IPS-11a (cell line): Measurements from ENCODE around the gene NUP205.

Experiments
- H3K4me3 ChIP-seq: one replicate; pipeline ENCODE4 v1.5.1; 2013; ENCODE audit warnings: low read depth, low read length, control low read depth

The NUP205 gene, protein sequence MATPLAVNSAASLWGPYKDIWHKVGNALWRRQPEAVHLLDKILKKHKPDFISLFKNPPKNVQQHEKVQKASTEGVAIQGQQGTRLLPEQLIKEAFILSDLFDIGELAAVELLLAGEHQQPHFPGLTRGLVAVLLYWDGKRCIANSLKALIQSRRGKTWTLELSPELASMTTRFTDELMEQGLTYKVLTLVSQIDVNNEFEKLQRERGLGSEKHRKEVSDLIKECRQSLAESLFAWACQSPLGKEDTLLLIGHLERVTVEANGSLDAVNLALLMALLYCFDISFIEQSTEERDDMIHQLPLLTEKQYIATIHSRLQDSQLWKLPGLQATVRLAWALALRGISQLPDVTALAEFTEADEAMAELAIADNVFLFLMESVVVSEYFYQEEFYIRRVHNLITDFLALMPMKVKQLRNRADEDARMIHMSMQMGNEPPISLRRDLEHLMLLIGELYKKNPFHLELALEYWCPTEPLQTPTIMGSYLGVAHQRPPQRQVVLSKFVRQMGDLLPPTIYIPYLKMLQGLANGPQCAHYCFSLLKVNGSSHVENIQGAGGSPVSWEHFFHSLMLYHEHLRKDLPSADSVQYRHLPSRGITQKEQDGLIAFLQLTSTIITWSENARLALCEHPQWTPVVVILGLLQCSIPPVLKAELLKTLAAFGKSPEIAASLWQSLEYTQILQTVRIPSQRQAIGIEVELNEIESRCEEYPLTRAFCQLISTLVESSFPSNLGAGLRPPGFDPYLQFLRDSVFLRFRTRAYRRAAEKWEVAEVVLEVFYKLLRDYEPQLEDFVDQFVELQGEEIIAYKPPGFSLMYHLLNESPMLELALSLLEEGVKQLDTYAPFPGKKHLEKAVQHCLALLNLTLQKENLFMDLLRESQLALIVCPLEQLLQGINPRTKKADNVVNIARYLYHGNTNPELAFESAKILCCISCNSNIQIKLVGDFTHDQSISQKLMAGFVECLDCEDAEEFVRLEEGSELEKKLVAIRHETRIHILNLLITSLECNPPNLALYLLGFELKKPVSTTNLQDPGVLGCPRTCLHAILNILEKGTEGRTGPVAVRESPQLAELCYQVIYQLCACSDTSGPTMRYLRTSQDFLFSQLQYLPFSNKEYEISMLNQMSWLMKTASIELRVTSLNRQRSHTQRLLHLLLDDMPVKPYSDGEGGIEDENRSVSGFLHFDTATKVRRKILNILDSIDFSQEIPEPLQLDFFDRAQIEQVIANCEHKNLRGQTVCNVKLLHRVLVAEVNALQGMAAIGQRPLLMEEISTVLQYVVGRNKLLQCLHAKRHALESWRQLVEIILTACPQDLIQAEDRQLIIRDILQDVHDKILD (N-terminal part only)

DNA sequence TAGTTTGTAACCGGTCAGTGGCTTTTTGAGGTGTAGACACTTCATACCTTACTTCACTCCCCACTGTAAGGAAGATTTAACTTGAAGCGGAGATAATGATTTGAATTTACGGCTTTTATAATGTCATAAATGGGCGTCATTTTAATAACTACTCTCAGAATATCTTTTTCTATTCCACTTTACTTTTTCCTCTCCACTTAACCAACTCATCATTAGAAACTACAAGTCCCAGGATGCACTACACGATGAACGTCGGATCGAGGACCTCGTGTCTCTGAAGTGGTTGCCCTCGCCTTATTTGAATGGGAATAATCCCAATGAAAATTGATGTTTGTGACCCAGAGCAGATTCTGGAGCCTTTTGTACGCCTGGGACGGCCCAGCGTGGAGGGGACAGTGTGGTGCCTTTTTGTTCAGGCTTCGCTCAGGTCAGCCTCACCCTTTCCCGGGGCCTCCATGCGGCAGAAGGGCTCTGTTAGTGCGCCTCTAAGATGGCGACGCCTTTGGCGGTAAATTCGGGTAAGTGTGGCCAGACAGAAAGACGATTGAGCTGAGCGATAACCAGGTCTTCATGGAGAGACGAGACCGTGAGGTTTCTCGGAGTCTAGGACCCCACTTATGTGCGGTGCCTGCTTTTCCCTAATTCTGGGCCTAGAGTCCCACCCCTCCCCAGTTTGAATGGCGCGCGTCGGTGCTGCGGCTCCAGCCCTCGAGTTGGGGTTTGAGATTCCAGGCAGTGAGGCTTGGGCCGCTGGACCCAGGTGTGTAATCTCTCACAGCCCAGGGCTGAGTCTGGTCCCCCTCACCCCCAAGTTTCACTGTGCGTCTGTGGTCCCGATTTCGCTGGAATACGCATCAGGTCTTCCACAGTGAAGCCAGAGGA, at the start of gene NUP205:
NUP205 (plus strand) TSS at position 463 of the 882 bp plus-strand sequence; CDS start at position 491, 28 bp downstream.
- H3K4me3 ChIP-seq, result peak within 1 kb of the TSS; percentile 98

DNA sequence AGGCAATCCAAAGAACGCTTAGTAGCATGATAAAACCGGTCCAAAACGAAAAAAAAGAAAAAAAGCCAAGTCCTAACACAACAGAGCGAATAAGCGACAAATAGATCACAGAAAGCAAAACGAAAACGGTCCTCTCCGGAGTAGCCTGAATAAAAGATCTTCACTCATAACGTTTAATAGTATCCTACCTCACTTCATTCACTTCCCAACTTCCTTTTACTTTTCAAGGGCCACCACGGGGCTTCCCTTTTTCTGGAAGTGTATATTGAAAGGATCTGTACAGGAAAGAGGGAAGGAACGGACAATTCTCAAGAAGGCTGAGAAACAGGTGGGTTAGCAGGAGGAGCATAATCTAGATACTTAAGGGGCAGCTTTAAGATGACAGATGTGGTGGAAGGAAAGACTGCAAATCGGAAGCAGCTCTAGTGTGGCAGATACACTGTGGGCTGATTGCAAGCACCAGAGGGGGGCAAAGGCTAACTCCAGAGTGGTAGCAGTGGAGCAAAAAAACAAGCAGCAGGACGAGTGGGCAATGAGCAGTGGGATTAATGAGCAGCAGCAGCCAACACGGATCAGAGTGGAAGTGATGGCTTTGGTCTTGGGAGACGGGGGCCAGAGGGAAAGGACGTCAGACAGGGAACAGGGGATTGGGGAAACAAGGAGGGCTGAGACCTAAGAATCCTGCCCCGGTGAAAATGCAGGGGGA, 48.7 kb upstream of the NUP205 start:
- H3K4me3 ChIP-seq, result peak overlapping the region; percentile 97

DNA sequence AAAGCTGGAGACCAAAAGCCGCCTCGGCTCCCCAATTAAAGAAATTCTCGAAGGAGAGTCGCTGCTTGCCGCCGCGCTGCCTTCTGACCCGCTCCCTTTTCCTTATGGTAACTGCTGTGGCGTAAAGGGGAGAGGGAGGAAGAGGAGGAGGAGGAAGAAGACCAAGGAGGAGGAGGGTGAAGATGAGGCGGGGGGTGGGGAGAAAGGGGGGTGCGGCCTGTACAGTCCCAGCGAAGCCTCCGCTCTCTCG, 48.2 kb upstream of the NUP205 start:
- H3K4me3 ChIP-seq, result peak overlapping the region; percentile 97

DNA sequence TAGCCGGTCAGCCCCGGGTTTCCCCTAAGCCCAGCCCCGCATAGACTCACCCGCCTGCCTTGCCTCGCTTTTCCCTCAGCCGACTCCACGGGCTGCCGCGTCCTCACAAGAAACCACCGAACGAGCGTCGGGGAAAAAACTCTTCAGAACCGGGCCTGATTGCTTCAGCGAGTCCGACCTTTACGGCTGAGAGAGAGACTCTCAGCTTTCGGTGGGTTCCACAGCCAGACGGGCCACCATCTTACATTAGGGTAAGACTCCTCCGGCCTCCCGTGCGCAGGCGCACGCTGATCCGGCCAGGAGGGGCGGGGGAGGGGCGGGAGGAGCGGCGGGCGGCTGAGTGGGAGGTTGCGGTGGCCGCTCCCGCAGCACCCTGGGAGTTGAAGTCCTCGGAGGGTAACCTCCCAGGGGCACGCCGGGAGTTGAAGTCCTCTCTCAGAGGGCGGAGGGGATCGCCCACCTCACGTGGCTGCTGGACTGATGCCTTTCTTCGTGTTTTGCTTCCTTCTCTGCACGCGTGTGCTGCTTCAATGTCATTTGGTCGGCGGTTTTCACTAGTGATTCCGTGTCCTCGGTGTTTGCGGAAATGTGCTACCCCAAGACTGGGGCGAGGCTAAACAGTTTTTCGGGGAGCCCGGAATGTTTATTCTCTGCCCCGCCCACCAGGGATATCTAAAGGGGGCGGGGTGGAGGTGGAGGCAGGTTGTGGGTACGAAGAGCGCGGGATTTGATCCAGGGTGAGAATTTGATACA, 47.7 kb upstream of the NUP205 start, which contains the start of gene CNOT4:
CNOT4 (minus strand) TSS at position 264 of the 753 bp plus-strand sequence. CDS start 71,771 bp downstream, outside the sequence.
- H3K4me3 ChIP-seq, result peak within 1 kb of the TSS; percentile 97

DNA sequence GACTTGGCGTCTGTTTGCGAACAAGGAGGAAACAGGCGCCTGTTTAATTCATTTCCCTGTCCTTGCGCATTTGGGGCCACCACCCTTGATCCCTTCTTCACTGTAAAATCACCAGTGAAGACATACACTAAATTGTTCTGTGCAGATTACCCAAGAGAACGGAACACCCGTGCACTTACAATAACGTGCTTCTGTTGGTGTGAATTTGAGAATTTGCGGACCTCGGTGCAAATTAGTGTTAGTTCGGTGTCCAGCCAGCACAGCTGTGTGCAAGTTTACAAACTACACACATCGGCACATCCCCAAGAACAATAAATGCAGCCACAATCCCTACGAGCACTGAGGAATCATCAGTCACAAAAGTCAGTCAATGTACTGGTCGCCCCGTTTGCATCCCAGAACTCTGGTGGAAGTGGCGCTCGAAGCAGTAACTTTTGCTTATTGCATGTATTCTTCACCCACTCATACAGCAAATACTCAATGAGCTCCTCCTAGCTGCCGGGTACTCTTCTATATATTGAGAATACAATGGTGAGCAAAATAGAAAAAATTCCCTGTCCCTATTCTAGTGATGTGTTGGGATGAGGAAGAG, 47.0 kb upstream of the NUP205 start:
- H3K4me3 ChIP-seq, result peak overlapping the region; percentile 97

DNA sequence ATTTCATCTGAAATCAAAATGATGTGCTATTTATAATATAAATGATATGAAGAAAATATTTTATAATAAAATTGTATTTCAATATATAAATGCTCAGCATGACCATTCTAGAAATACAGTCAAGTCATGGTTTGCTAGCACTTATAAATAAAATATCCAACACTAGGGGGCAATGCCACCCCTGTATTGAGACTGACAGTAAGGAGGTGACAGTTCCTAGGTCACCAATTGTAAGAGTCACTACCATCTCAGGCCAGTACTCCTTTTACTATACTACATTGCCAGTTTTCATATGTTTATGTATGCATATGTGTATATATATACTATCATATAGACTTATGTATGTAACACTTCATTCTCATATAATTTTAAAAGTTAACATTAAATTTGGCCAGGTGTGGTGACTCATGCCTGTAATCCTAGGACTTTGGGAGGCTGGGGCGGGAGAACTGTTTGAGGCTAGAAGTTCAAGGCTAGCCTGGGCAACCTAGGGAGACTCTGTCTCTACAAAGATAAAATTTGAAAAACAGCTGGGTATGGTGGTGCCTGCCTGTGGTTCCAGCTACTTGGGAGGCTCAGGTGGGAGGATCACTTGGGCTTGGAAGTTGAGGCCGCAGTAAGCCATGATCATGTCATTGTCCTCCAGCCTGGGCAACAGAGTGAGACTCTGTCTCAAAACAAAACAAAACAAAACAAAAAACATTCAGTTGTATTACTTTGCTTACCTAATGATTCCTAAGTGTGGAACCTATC, 45.4 kb upstream of the NUP205 start:
- no peak overlapping the region for H3K4me3 ChIP-seq

DNA sequence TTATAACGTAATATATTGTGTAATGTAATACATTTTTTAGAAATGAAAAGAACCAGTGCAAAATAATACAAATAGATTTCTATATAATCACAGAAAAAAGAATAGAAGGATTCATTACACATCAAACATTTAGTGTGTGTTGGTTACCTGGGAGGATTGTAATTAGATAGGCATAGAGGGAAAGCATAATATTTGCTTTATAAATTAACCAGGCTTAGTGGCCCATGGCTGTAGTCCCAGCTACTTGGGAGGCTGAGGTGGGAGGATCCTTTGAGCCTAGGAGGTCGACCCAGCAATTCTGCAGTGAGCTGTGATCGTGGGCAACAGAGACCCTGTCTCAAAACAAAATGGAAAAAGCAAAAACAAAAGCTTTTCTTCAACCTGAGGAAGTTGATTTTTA, 42.9 kb upstream of the NUP205 start:
- H3K4me3 ChIP-seq, result no peak overlapping the region

DNA sequence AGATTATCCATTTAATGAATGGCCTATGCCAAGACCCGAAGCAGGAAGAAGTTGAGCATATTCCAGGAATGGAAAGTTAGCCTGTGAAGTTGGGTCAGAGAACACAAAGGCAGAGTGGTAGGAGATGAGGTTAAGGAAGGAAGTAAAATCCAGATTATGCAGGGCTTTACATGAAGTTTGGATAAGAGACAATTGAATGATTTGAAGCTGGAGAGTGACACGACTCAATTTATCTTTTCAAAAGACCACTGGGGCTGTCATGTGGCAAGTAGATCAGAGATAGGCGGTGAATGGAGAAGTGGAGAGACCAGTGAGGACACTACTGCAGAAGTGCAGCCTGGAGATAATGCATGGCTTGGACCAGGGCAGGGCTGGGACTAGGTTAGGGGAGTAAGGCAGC, 40.7 kb upstream of the NUP205 start:
- H3K4me3 ChIP-seq, result no peak overlapping the region

DNA sequence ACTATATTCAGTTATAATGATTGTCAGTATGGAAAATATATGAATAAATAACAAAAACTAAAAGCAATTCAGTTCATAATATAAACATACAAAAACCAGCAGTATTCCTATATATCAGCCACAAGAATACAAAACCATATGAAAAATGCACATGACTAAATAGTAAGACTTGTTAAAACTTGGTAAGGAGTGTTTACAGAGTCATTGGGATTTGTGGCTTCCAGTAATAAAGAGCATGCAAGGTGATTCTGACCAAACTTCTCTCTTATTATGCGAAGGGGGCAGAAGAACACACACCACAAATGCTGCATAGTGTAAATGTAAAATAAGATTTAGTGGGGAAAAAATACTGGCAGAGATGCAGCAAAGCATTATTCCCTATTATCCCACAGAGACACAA, 39.0 kb upstream of the NUP205 start:
- no peak overlapping the region for H3K4me3 ChIP-seq

DNA sequence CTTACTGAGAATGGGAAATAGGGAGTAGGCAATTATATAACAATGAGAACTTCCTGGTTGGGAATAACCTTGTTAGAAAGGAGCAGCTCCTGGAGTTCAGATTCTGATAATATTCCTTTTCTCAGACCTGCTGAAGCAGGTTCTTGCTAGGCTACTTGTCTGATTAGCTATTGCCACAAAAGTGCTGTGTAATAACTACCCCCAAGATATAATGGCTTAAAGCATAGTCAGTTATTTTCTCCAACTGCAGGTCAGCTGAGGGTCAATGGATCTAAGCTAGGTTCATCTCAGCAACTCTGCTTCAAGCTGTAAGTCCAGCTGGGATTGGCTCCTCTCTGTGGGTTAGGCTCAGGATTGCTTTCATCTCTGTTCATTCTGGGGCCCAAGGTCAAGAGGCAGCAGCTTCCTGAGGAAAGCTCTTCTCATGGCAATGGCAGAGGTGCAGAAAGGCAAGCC, 38.5 kb upstream of the NUP205 start:
- H3K4me3 ChIP-seq, result no peak overlapping the region

DNA sequence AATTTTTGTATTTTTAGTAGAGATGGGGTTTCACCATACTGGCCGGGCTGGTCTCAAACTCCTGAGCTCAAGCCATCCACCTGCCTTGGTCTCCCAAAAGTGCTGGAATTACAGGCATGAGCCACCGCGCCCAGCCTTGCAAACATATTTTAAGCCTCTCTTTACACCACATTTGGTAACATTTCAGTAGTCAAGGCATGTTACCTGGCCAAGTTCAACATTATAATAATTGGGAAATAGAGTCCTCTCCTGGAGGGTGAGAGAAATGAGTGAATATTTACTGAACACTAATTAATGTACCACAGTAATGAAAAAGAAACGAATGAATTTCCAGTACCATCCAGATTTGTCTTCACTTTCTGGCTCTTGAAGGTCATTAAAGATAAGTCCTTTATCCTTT, 37.8 kb upstream of the NUP205 start:
- no peak overlapping the region for H3K4me3 ChIP-seq

DNA sequence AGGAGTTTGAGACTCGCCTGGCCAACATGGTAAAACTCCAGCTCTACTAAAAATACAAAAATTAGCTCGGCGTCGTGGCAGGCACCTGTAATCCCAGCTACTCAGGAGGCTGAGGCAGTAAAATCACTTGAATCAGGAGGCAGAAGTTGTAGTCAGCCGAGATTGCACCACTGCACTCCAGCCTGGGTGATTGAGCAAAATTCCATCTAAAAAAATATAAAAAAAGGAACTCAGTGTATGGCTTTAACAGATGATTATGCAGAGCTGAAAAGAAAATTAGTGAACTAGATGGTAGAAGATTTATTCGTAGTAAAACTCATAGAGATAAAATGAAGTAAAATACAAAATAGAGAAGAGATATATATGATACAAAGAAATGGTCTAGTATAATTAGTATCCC, 35.2 kb upstream of the NUP205 start:
- no peak overlapping the region for H3K4me3 ChIP-seq

DNA sequence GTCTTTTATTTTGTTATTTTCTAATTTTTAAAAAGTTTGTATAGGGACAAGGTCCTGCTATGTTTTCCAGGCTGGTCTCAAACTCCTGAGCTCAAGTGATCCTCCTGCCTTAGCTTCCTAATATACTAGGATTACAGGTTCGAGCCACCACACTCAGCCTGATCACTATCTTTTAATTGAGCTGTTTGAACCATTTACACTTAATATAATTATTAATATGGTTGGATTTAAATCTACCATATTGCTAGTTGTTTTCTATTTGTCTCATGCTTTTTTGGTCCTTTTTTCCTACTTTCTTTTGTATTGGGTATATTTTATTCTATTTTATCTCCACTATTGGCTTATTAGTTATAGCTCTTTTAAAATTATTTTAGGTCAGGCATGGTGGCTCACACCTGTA, 34.6 kb upstream of the NUP205 start:
- H3K4me3 ChIP-seq, result no peak overlapping the region

DNA sequence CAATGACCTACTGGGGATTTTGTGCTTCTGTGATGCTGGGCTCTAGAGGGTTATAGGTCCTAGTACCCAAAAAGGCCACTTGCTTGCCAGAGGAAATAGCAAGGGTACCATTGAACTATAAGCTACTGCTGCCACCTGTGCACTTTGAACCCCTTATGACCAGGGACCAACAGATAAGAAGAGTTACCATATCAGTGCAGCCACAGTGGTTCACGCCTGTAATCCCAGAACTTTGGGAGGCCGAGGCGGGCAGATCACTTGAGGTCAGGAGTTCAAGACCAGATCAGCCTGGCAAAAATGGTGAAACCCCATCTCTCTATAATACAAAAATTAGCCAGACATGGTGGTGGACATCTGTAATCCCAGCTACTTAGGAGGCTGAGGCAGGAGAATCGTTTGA, 32.3 kb upstream of the NUP205 start:
- H3K4me3 ChIP-seq, result no peak overlapping the region

DNA sequence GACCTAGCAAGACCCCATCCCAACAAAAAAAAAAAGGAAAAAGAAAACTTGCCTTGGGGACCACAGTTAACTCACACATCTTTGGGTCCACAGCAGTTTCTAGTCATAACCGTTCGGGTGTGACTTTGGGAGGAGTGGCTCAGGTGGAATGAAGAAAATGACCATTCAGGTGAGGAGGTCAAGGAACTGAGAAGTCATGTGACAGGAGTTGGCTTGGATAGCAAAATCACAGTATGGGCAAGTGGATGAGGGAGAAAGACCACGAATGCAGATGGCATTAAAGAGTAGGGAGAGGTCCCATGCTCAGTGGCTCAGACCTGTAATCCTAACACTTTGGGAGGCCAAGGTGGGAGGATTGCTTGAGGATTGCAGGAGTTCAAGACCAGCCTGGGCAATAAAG, 30.7 kb upstream of the NUP205 start:
- H3K4me3 ChIP-seq, result no peak overlapping the region

DNA sequence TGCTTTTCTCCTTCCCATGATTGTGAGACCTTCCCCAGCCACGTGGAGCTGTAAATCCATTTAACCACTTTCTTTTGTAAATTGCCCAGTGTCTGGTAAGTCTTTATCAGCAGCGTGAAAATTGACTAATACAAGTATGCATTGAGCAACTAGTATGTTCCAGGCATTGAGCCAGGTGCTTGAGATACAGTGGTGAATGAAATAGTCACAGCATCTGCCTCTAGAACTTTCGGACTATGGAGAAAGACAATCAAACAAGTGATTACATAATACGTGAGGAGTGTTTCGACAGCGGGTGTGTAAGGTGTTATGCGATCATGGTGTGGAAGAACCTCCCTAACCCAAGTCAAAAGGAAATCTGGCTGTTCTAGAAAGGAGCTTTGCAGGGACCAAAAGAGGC, 21.6 kb upstream of the NUP205 start:
- H3K4me3 ChIP-seq, result no peak overlapping the region

DNA sequence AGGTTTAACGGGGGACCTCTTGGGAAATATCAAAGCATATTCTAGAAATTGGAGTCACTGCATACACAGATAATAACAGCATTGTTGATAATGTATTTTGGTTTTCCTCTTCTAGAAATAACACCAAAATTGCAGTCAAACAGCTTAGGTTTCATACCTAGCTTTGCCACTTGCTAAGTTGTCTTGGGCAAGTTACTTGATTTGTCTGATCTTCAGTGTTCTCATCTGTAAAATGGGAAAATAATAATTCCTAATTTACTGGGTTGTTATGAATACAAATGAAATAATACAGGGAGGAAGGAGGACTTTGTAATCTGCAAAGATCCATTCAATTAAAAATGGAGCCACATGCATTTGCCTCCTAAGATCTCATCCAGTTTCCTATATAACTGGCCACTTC, 20.3 kb upstream of the NUP205 start:
- no peak overlapping the region for H3K4me3 ChIP-seq

DNA sequence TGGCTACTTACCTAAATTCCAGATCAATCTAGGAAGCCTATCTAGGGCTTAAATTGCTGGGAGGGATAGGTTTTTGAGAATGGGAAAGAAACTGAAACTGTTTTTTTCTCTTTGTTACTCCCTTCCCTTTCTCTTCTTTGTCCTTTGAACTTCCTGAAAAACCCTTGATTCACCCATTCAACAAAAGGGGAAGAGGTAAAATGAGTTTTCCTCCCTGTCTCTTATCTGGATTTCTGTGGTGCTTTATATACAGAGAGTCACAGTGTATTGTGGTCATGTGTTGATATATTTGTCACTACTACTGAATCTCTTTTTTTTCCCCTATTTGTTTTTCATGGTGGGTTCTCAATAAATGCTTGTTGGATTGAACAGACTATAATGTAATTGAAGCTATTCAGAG, 19.8 kb upstream of the NUP205 start:
- no peak overlapping the region for H3K4me3 ChIP-seq
